B cell (primary cell): ENCODE measurements around the gene CLEC4A. TPM values are rescaled to one million over a fixed set of nuclear protein-coding genes. Genes with fewer than 3 reads are reported as not detected.
"Not testable (repeated sequence)": the region's sequence is repeated elsewhere in the genome, so short reads cannot be mapped to it uniquely, and the experiment has no call there.

Experiments
- ATAC-seq: fragments of 200-7000 bp; cut with Tn5 transposase; one replicate; pipeline ENCODE4 v1.10.0; 2021; ENCODE audit warnings: low read depth, mild to moderate bottlenecking, moderate number of reproducible peaks, moderate library complexity
- CTCF ChIA-PET: fragments of 350-600 bp; sonication (Branson Sonifier 250); formaldehyde crosslinking; loops from one replicate; lab custom pipeline; 2021; ENCODE audit warnings: antibody characterized with exemption, inconsistent platforms; lab: Charles Lee
- POLR2A ChIA-PET: fragments of 350-600 bp; sonication (Branson Sonifier 250); formaldehyde crosslinking; loops from one replicate; lab custom pipeline; 2021; ENCODE audit warnings: antibody characterized with exemption; lab: Charles Lee
- DNase-seq: peaks from one replicate; pipeline ENCODE4 v3.0.0; 2013
- H2AFZ ChIP-seq: 2 replicates; pipeline ENCODE4 v1.6.1; 2012; ENCODE audit warnings: mild to moderate bottlenecking, low read depth, low read length; ENCODE audit not compliant: insufficient read depth, poor library complexity, severe bottlenecking
- H3K27ac ChIP-seq, 2 donors: 1 replicate in 1 of 2; 2 replicates in 1 of 2; pipeline ENCODE4 v1.5.1; 2012 to 2013; ENCODE audit warnings: low read length in 2 of 2, mild to moderate bottlenecking in 2 of 2, moderate library complexity in 1 of 2
- H3K27me3 ChIP-seq, 4 experiments: fragments of 200-600 bp in 1 of 4; sonication (generic) in 1 of 4; replicated peaks in 1 of 4; 1 replicate in 2 of 4; 2 replicates in 2 of 4; pipeline versions ENCODE4 v1.6.1 to v1.7.0; 2013 to 2016; ENCODE audit warnings: low read length in 3 of 4, mild to moderate bottlenecking in 2 of 4, mixed read lengths in 1 of 4, moderate library complexity in 1 of 4; ENCODE audit not compliant: insufficient read depth in 4 of 4, control insufficient read depth in 3 of 4; ENCODE audit errors: control extremely low read depth in 1 of 4
- H3K36me3 ChIP-seq, 2 experiments: replicated peaks in 1 of 2; 1 replicate in 1 of 2; 2 replicates in 1 of 2; pipeline versions ENCODE4 v1.6.1 to v1.7.1; 2013; ENCODE audit warnings: low read length in 1 of 2; ENCODE audit not compliant: insufficient read depth in 2 of 2, control insufficient read depth in 1 of 2; ENCODE audit errors: control extremely low read depth in 1 of 2, extremely low read depth in 1 of 2
- H3K4me1 ChIP-seq, 2 donors: fragments of 200-600 bp in 1 of 2; sonication (generic) in 1 of 2; 1 replicate in 1 of 2; 2 replicates in 1 of 2; pipeline versions ENCODE4 v1.5.1 to v1.6.1; 2013 to 2017; ENCODE audit warnings: low read length in 2 of 2; ENCODE audit not compliant: control insufficient read depth in 2 of 2, insufficient read depth in 2 of 2
- H3K4me2 ChIP-seq: replicated peaks from 2 replicates; pipeline ENCODE3; 2012; ENCODE audit warnings: mild to moderate bottlenecking, low read depth, low read length; ENCODE audit not compliant: poor library complexity, severe bottlenecking
- H3K4me3 ChIP-seq, 5 experiments: fragments of 200-600 bp in 1 of 5; sonication (generic) in 1 of 5; 1 replicate in 3 of 5; 2 replicates in 2 of 5; pipeline versions ENCODE4 v1.5.1 to v1.7.0; 2011 to 2016; ENCODE audit warnings: low read length in 4 of 5, mild to moderate bottlenecking in 4 of 5, low read depth in 2 of 5, control low read depth in 1 of 5, moderate library complexity in 1 of 5; ENCODE audit not compliant: insufficient read depth in 1 of 5; ENCODE audit errors: control extremely low read depth in 1 of 5, extremely low read depth in 1 of 5
- H3K79me2 ChIP-seq: fragments of 200-600 bp; sonication (generic); one replicate; pipeline ENCODE4 v1.6.0; 2016; ENCODE audit warnings: low read length; ENCODE audit not compliant: control insufficient read depth, insufficient read depth
- H3K9ac ChIP-seq: fragments of 200-600 bp; sonication (generic); 2 replicates; pipeline ENCODE4 v1.6.1; 2017; ENCODE audit warnings: mild to moderate bottlenecking, low read length, moderate library complexity
- H3K9me3 ChIP-seq, 3 donors: one replicate each; pipeline versions ENCODE4 v1.6.1 to v1.7.1; 2013; ENCODE audit warnings: low read length in 2 of 3; ENCODE audit not compliant: control insufficient read depth in 2 of 3, insufficient read depth in 1 of 3; ENCODE audit errors: control extremely low read depth in 1 of 3
- H4K20me1 ChIP-seq: 2 replicates; pipeline ENCODE4 v1.6.0; 2012; ENCODE audit warnings: mild to moderate bottlenecking, low read length; ENCODE audit not compliant: insufficient read depth, control insufficient read depth, poor library complexity, severe bottlenecking
- H3K27ac Mint-ChIP-seq: one replicate; pipeline ENCODE4 v1.8.0; 2021; ENCODE audit warnings: mixed read lengths
- H3K27me3 Mint-ChIP-seq: one replicate; pipeline ENCODE4 v1.8.0; 2021; ENCODE audit warnings: mixed read lengths
- H3K4me1 Mint-ChIP-seq: one replicate; pipeline ENCODE4 v1.8.0; 2021; ENCODE audit warnings: mixed read lengths
- H3K4me3 Mint-ChIP-seq: one replicate; pipeline ENCODE4 v1.8.0; 2021; ENCODE audit warnings: mixed read lengths
- H3K9me3 Mint-ChIP-seq: one replicate; pipeline ENCODE4 v1.8.0; 2022; ENCODE audit warnings: mixed read lengths; ENCODE audit not compliant: insufficient read depth
- WGBS: methylation state at CpG from one replicate; pipeline ENCODE4 v1.1.5; 2013; ENCODE audit warnings: missing lambda C conversion rate; ENCODE audit not compliant: insufficient coverage; 5-methylcytosine and 5-hydroxymethylcytosine counted together
- intact Hi-C: fragments of 100-400 bp; cut with micrococcal nuclease; formaldehyde crosslinking; loops from one replicate; pipeline ENCODE4 v1.10.0; 2022
- polyA plus RNA-seq: library from polyadenylated mRNA; depleted of rRNA; stranded (reverse); fragments of >200 nt; gene quantifications from 2 replicates; pipeline ENCODE4 v1.2.3, GENCODE V29; 2012
- total RNA-seq, 2 donors: library from RNA; stranded (reverse); fragments of 120-200 nt in 1 of 2; gene quantifications; 1 replicate in 1 of 2; 2 replicates in 1 of 2; pipeline versions ENCODE4 v1.2.3 to v1.2.4, GENCODE V29; 2013 to 2022

Gene CLEC4A
- total and polyA plus RNA-seq, 2 donors (not counting 1 experiment from before 2014, with no cell fraction given): 1.6 to 6.1 TPM

DNA sequence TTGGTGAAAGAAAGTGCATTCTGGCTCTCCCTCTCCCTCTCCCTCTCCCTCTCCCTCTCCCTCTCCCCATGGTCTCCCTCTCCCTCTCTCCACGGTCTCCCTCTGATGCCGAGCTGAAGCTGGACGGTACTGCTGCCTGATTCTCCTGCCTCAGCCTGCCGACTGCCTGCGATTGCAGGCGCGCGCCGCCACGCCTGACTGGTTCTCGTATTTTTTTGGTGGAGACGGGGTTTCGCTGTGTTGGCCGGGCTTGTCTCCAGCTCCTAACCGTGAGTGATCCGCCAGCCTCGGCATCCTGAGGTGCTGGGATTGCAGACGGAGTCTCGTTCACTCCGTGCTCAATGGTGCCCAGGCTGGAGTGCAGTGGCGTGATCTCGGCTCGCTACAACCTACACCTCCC, 59.9 kb downstream of the CLEC4A start:
- H3K27ac Mint-ChIP-seq, H3K4me3 ChIP-seq, POLR2A ChIA-PET, H3K4me2 ChIP-seq, H3K9ac ChIP-seq, H3K36me3 ChIP-seq, H3K4me3 Mint-ChIP-seq, H3K79me2 ChIP-seq, H2AFZ ChIP-seq, H3K27me3 Mint-ChIP-seq, ATAC-seq, H3K9me3 ChIP-seq, H3K4me1 ChIP-seq, DNase-seq, H3K27me3 ChIP-seq, intact Hi-C loops, CTCF ChIA-PET, H3K9me3 Mint-ChIP-seq, H3K27ac ChIP-seq, H4K20me1 ChIP-seq: not testable (repeated sequence)
- H3K4me1 Mint-ChIP-seq: peaks cover 14% of the 10 kb centered on the region
- no CpG with 5 or more reads among the region's 23 CpGs for WGBS

DNA sequence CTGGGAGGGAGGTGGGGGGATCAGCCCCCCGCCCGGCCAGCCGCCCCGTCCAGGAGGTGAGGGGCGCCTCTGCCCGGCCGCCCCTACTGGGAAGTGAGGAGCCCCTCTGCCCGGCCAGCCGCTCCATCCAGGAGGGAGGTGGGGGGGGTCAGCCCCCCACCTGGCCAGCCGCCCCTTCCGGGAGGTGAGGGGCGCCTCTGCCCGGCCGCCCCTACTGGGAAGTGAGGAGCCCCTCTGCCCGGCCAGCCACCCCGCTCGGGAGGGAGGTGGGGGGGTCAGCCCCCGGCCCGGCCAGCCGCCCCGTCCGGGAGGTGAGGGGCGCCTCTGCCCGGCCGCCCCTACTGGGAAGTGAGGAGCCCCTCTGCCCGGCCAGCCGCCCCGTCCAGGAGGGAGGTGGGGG, 60.8 kb downstream of the CLEC4A start:
- H3K27me3 ChIP-seq, H3K9ac ChIP-seq, H3K27ac ChIP-seq, H3K4me2 ChIP-seq, H3K79me2 ChIP-seq, H3K36me3 ChIP-seq, H2AFZ ChIP-seq, H3K27ac Mint-ChIP-seq, ATAC-seq, H3K4me3 Mint-ChIP-seq, H3K9me3 Mint-ChIP-seq, intact Hi-C loops, CTCF ChIA-PET, DNase-seq, POLR2A ChIA-PET, H3K9me3 ChIP-seq, H3K4me1 ChIP-seq, H3K4me3 ChIP-seq, H4K20me1 ChIP-seq, H3K27me3 Mint-ChIP-seq: not testable (repeated sequence)
- H3K4me1 Mint-ChIP-seq: peaks cover 14% of the 10 kb centered on the region
- WGBS: no CpG with 5 or more reads among the region's 28 CpGs

DNA sequence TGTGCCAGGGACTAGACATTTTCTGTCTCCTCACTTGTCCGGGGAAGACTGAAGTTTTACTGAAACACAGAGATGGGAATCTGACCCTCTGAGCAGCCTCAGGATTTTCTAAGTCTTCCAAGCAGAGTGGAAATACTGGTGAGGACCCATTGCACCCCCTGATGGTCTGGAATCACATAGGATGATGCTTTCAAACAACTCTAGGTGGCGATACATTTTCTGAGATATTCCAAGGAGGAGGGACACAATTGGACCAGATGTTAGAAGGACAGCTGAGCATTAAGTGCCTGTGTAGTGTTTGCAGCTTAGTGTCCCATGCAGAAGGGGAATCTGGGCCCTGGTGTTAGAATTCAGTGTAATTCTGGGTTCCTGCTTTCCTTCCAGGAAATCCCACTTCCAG, 64.7 kb downstream of the CLEC4A start:
- CTCF ChIA-PET, DNase-seq, H3K27ac ChIP-seq, H2AFZ ChIP-seq, H3K4me1 ChIP-seq, H3K4me3 ChIP-seq, H3K27ac Mint-ChIP-seq, H3K4me2 ChIP-seq, H3K9me3 ChIP-seq, H3K36me3 ChIP-seq, H3K4me3 Mint-ChIP-seq, ATAC-seq, H3K27me3 ChIP-seq, H3K9ac ChIP-seq, intact Hi-C loops, H4K20me1 ChIP-seq, H3K9me3 Mint-ChIP-seq, POLR2A ChIA-PET, H3K4me1 Mint-ChIP-seq, H3K27me3 Mint-ChIP-seq, H3K79me2 ChIP-seq: not testable (repeated sequence)
- WGBS: 88% methylated on average over 2 of the region's 2 CpGs

Other genes starting within 250 kb of the CLEC4A start
- gene SLC2A3, start 187.4 kb upstream of the CLEC4A start, total RNA-seq: 209 and 215 TPM in 2 replicates
- 284 and 440 TPM in 2 replicates for gene SLC2A3, start 187.4 kb upstream of the CLEC4A start, polyA plus RNA-seq
- 19.4 and 22.0 TPM in 2 replicates for gene FOXJ2, start 90.9 kb upstream of the CLEC4A start, total RNA-seq
- gene FOXJ2, start 90.9 kb upstream of the CLEC4A start, polyA plus RNA-seq: 7.3 and 9.5 TPM in 2 replicates
- 0.15 and 0.64 TPM in 2 replicates for gene C3AR1, start 57.3 kb upstream of the CLEC4A start, total RNA-seq
- 0.06 and 0.13 TPM in 2 replicates for gene C3AR1, start 57.3 kb upstream of the CLEC4A start, polyA plus RNA-seq
- 41.5 and 45.0 TPM in 2 replicates for gene NECAP1, start 41.3 kb upstream of the CLEC4A start, total RNA-seq
- gene NECAP1, start 41.3 kb upstream of the CLEC4A start, polyA plus RNA-seq: 30.4 and 63.5 TPM in 2 replicates
- gene ZNF705A, start 33.4 kb downstream of the CLEC4A start, total RNA-seq: not detected in 2 replicates
- gene ZNF705A, start 33.4 kb downstream of the CLEC4A start, polyA plus RNA-seq: not detected in 2 replicates
- gene FAM90A1, start 104.0 kb downstream of the CLEC4A start, total RNA-seq: 0.17 and 0.34 TPM in 2 replicates
- gene FAM90A1, start 104.0 kb downstream of the CLEC4A start, polyA plus RNA-seq: 0.25 and 0.27 TPM in 2 replicates